ENCODE data around the gene LRRC8E. TPM values are rescaled to one million over a fixed set of nuclear protein-coding genes. Genes with fewer than 3 reads are reported as not detected.
A peak's percentile ranks its signal among the peaks of the same experiment; 100 is the strongest.

LRRC8E gene
- total RNA-seq, 2 donors from 2014 or later = 2.6 to 3.4 TPM

DNA sequence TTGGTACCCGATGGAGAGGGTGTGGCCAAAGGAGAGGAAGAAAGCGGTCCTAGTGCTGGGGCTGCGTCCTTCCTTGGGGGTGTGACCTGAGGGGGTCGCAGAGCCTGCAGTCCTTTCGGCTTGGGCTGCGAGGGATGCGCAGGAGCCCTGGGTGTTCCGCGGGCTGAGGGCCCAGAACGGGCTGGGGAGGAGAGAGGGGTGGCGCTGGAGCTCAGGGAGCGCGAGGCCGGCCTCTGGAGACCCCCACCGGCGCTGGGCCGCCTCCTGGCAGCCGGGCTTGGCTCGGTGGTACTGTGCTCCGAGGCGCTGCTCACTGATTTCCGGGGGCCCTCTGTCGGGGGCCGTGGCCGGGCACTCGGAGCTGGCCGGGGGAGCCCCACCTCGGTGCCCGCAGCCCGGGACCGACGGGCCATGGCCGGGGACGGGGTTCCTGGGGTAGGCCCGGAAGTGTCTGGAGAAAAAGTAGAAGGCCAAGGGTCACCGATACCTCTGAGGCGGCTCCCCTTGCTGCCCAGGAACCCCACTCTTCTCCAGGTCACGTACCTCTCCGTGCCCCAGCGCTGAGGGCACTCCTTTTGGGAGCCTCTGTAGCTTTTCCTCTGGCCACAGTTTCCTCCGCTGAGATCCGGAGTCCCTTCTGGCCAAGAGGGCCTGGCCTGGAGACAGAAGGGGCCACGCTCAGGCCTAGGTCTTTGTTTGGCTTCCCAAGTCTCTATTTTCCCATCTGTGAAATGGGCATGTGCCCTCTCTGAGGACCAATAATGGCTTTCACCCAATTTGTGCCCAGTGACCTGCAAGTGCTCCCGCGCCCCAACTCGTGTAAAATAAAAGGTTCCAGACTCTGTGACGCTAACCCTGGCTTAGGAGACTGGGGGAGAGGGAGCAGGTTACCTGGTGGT, 15.8 kb upstream of the LRRC8E start:
- Histone ChIP-seq H3K4me3 (no peak overlapping the region), H3K9me3 (no peaks in the 10 kb centered on the region), H3K36me3 (replicated peaks in 1 of 2; ENCODE audit: insufficient read depth in 1 of 2, low read depth in 2 of 2) (no peaks in the 10 kb centered on the region), H3K27ac (peak overlapping the region in 2 of 4 donors; percentile 76 to 85), H3K4me1 (peaks cover 54% of the 10 kb centered on the region), H3K27me3 (no peaks in the 10 kb centered on the region)
- DNase-seq (no peak), ATAC-seq (no peak)
- intact Hi-C loops (cut with DNase I) = no loop called here
- TF ChIP-seq, protein P1, sequence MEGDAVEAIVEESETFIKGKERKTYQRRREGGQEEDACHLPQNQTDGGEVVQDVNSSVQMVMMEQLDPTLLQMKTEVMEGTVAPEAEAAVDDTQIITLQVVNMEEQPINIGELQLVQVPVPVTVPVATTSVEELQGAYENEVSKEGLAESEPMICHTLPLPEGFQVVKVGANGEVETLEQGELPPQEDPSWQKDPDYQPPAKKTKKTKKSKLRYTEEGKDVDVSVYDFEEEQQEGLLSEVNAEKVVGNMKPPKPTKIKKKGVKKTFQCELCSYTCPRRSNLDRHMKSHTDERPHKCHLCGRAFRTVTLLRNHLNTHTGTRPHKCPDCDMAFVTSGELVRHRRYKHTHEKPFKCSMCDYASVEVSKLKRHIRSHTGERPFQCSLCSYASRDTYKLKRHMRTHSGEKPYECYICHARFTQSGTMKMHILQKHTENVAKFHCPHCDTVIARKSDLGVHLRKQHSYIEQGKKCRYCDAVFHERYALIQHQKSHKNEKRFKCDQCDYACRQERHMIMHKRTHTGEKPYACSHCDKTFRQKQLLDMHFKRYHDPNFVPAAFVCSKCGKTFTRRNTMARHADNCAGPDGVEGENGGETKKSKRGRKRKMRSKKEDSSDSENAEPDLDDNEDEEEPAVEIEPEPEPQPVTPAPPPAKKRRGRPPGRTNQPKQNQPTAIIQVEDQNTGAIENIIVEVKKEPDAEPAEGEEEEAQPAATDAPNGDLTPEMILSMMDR (IDR thresholded peaks at IDR 0.05) = no peak
- TF ChIP-seq POLR2A (IDR thresholded peaks at IDR 0.05) = no peak
- 74 to 85% methylated on average over 13 to 47 of the region's 47 CpGs for WGBS, 2 donors

DNA sequence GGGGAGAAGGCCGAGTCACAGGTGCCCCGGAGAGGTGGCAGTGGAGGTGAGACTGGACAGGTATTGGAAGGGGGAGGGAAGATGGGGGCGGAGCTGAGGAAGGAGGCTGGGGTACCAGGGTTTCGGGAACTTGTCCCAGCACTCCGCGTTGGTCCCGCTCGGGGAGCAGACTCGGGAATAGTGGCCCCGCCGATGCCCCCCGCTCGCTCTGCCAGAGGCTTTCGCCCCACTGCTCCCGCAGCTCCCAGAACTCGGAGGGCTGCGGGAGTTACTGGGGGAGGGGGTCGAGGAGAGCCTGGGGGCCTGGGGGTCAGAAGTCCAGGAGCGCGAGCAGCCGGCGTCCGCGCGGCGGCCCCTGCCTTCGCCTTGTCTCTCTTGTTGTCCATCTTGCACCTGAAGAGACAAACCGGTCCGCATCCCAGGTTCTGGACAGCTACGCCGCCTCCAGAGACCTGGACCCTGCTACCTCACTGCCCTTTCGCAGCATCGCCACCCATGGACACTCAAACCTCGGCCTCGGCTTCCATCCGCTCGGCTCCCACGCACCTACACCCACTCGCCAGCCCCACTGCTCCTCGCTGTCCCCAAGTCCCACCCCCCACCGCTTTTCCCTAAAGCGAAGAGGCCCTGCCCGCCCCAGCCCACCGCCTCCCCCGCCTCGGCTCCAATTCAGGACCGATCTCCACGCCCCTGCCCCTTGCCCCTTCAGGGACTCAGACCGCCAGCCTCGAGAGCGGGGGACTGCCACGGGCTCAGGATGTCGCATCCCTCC, 14.8 kb upstream of the LRRC8E start:
- DNase-seq (no peak), ATAC-seq (no peak)
- Histone ChIP-seq H3K27me3 (no peaks in the 10 kb centered on the region), H3K36me3 (replicated peaks in 1 of 2; ENCODE audit: insufficient read depth in 1 of 2, low read depth in 2 of 2) (no peaks in the 10 kb centered on the region), H3K9me3 (no peaks in the 10 kb centered on the region), H3K27ac (peak overlapping the region in 2 of 4 donors; percentile 8 to 13), H3K4me3 (no peak overlapping the region), H3K4me1 (peaks cover 51% of the 10 kb centered on the region)
- WGBS, 2 donors = 38 to 59% methylated on average over 26 to 41 of the region's 53 CpGs
- TF ChIP-seq, protein P1 (IDR thresholded peaks at IDR 0.05) = no peak
- TF ChIP-seq POLR2A (IDR thresholded peaks at IDR 0.05) = no peak
- intact Hi-C loops (cut with DNase I) = no loop called here

DNA sequence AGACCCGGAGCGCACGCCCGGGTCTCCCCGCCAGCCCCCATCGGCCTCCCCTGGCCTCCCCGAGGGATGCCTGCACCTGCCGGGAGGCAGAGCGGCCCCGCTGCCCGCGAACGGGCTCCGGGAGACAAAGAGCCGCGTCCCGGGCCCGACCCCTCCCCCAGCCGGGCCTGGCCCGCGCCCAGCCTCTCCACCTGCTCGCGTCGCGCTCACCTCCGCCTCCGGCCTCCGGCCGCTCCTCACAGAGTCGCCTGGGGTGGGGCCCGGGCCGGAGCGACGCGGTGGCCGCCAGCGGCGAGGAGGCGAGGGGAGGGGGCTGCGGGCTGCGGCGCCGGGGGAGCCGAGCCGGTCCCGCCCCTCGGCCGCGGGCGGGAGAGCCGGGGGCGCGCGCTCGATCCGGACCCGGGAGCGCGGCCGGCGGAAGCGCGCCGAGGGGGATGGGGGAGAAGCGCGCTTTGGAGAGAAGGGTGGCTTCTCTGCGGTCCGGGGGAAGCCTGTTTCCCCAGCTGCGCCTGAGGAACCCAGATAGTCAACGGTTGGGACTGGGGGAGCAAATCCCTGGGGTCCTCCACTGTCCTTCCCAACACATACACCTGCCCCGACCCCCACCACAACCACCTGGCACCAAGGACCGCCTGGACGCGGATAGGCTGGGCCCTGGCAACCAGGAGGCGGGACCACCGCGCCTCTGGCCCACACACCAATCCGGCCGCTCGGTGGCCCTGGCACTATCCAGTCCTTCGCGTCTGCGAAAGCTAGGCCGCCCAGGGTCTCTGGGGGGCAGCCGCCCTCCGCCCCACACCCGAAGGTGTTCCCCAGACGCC, 14.0 kb upstream of the LRRC8E start, which contains the start of gene PRR36:
TSS of gene PRR36 (minus strand) at position 315 of the 821 bp plus-strand sequence. CDS start 701 bp downstream, outside the sequence.
- Histone ChIP-seq H3K27me3 (no peaks in the 10 kb centered on the region), H3K9me3 (no peaks in the 10 kb centered on the region), H3K4me3 (no peak within 1 kb of the TSS), H3K36me3 (replicated peaks in 1 of 2; ENCODE audit: insufficient read depth in 1 of 2, low read depth in 2 of 2) (no peaks in the 10 kb centered on the region), H3K27ac (peak within 1 kb of the TSS in 3 of 4 donors; percentile 8 to 41 (median 8)), H3K4me1 (peaks cover 43% of the 10 kb centered on the region)
- ATAC-seq = peak; percentile 46
- peak in 2 of 3 donors; percentile 11 to 24 for TF ChIP-seq POLR2A (IDR thresholded peaks at IDR 0.05)
- TF ChIP-seq, protein P1 (IDR thresholded peaks at IDR 0.05) = no peak
- DNase-seq = peak; percentile 62 to 82 (median 78)
- intact Hi-C loops (cut with DNase I) = no loop called here
- WGBS, 2 donors = 0 to 2% methylated on average over 1 to 80 of the region's 88 CpGs

DNA sequence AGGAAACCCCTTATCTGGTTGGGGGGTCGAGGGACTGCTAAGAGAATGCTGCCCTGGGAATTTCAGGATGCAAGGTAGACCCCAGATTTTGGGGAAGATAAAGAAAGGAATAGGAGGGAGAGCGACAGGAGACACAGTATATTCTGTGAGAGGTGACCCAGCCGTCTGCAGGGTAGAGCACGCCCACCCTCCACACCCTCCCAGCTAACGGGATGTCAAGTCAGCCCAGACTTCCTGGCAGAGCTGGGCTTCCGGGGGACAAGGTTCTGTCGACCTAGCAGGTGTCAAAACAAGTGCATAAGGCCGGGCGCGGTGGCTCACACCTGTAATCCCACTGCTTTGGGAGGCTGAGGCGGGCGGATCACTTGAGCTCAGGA, 13.4 kb upstream of the LRRC8E start:
- WGBS, 2 donors = 38 to 46% methylated on average over 9 to 12 of the region's 12 CpGs
- Histone ChIP-seq H3K4me1 (peaks cover 37% of the 10 kb centered on the region), H3K27me3 (no peaks in the 10 kb centered on the region), H3K36me3 (replicated peaks in 1 of 2; ENCODE audit: insufficient read depth in 1 of 2, low read depth in 2 of 2) (no peaks in the 10 kb centered on the region), H3K4me3 (no peak overlapping the region), H3K9me3 (no peaks in the 10 kb centered on the region), H3K27ac (no peak overlapping the region)
- no peak for DNase-seq
- ATAC-seq = no peak
- TF ChIP-seq POLR2A (IDR thresholded peaks at IDR 0.05) = no peak
- TF ChIP-seq, protein P1 (IDR thresholded peaks at IDR 0.05) = no peak
- intact Hi-C loops (cut with DNase I) = no loop called here

Measured in body of pancreas (tissue), 4 donors.